ENCODE results near the gene EDA2R. TPM values are rescaled to one million over a fixed set of nuclear protein-coding genes. Genes with fewer than 3 reads are reported as not detected.

The EDA2R gene
- total RNA-seq, 1 experiment from 2014 or later: 11.9 TPM

DNA sequence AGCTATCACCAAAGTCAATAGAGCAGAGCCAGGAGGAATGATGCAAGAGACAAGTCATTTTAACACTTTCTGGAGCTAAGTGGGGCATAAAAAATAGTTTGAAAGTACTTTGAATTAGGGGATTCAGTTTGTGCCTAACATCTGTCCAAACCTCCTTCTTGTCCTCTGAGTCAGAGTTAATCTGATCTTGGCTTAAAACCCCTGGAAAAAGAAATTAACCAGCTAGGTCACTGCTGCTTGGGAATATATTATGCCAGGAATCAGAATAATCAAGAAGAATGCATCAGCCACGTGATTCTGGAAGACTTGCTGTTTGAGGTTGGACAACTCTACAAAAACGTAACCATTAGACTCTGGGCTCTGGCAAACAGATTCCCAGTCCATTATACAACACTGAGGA lies 45.3 kb upstream of the EDA2R start:
- Mint-ChIP-seq H3K9me3 (no peaks in the 10 kb centered on the region), H3K4me1 (peaks cover 10% of the 10 kb centered on the region)
- CTCF ChIA-PET: no interaction called here

DNA sequence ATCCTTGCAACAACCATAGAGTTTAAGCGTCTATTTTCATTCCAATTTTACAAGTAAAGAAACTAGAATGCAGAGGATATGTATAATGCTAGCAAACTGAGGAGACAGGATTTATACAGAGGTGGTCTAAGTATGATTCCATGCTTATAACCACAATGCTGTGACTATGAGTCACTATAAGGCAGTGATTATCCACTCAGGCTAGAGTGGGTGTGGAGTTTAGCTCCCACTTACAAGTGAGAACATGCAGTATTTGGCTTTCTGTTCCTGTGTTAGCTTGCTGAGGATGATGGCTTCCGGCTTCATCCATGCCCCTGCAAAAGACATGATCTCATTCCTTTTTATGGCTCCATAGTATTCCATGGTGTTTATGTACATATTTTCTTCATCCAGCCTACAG lies 41.6 kb upstream of the EDA2R start:
- Mint-ChIP-seq H3K4me3 (no peak overlapping the region), H3K27me3 (ENCODE audit: low read depth) (no peaks in the 10 kb centered on the region), H3K27ac (no peak overlapping the region), H3K36me3 (no peaks in the 10 kb centered on the region), H3K9me3 (no peaks in the 10 kb centered on the region), H3K4me1 (peaks cover 10% of the 10 kb centered on the region)
- ChIA-PET CTCF (no interaction called here), POLR2A (no interaction called here)
- no peak for TF ChIP-seq ZNF416 (CRISPR knock-in tag; IDR thresholded peaks at IDR 0.05)
- TF ChIP-seq, protein P1, sequence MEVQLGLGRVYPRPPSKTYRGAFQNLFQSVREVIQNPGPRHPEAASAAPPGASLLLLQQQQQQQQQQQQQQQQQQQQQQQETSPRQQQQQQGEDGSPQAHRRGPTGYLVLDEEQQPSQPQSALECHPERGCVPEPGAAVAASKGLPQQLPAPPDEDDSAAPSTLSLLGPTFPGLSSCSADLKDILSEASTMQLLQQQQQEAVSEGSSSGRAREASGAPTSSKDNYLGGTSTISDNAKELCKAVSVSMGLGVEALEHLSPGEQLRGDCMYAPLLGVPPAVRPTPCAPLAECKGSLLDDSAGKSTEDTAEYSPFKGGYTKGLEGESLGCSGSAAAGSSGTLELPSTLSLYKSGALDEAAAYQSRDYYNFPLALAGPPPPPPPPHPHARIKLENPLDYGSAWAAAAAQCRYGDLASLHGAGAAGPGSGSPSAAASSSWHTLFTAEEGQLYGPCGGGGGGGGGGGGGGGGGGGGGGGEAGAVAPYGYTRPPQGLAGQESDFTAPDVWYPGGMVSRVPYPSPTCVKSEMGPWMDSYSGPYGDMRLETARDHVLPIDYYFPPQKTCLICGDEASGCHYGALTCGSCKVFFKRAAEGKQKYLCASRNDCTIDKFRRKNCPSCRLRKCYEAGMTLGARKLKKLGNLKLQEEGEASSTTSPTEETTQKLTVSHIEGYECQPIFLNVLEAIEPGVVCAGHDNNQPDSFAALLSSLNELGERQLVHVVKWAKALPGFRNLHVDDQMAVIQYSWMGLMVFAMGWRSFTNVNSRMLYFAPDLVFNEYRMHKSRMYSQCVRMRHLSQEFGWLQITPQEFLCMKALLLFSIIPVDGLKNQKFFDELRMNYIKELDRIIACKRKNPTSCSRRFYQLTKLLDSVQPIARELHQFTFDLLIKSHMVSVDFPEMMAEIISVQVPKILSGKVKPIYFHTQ (CRISPR knock-in tag; IDR thresholded peaks at IDR 0.05): no peak
- TF ChIP-seq JUN (CRISPR knock-in tag; IDR thresholded peaks at IDR 0.05): no peak
- no peak for TF ChIP-seq ATF1 (CRISPR knock-in tag; IDR thresholded peaks at IDR 0.05)
- TF ChIP-seq RORB (CRISPR knock-in tag; IDR thresholded peaks at IDR 0.05): no peak
- TF ChIP-seq USF2 (CRISPR knock-in tag; IDR thresholded peaks at IDR 0.05): no peak
- TF ChIP-seq ZNF121 (CRISPR knock-in tag; IDR thresholded peaks at IDR 0.05): no peak
- TF ChIP-seq ETV6 (CRISPR knock-in tag; IDR thresholded peaks at IDR 0.05): no peak
- no peak for DNase-seq (ENCODE audit: low spot score)
- ATAC-seq: no peak

More for the DNA sequence above, 45.3 kb upstream of the EDA2R start:
- Mint-ChIP-seq H3K4me3 (no peak overlapping the region), H3K27me3 (ENCODE audit: low read depth) (no peaks in the 10 kb centered on the region), H3K36me3 (no peaks in the 10 kb centered on the region), H3K27ac (no peak overlapping the region)
- ATAC-seq: no peak
- TF ChIP-seq IRF1 (CRISPR knock-in tag; IDR thresholded peaks at IDR 0.05) (no peak), ZNF138 (CRISPR knock-in tag; conservative IDR thresholded peaks at IDR 0.05) (no peak), NR1H2 (CRISPR knock-in tag; IDR thresholded peaks at IDR 0.05) (no peak), ETV6 (CRISPR knock-in tag; IDR thresholded peaks at IDR 0.05) (no peak), ZNF232 (CRISPR knock-in tag; IDR thresholded peaks at IDR 0.05) (no peak), ZNF416 (CRISPR knock-in tag; IDR thresholded peaks at IDR 0.05) (no peak), TCF7 (CRISPR knock-in tag; IDR thresholded peaks at IDR 0.05; ENCODE audit: low read depth) (no peak), ZNF263 (CRISPR knock-in tag; IDR thresholded peaks at IDR 0.05; ENCODE audit: low read depth) (no peak), MXD4 (CRISPR knock-in tag; IDR thresholded peaks at IDR 0.05; ENCODE audit: borderline replicate concordance) (no peak), FOXK1 (CRISPR knock-in tag; IDR thresholded peaks at IDR 0.05) (no peak), NR2C2 (CRISPR knock-in tag; IDR thresholded peaks at IDR 0.05) (no peak), JAZF1 (CRISPR knock-in tag; IDR thresholded peaks at IDR 0.05) (no peak), MYBL2 (CRISPR knock-in tag; IDR thresholded peaks at IDR 0.05) (no peak), PRDM15 (CRISPR knock-in tag; IDR thresholded peaks at IDR 0.05) (no peak)
- TF ChIP-seq, protein P2, sequence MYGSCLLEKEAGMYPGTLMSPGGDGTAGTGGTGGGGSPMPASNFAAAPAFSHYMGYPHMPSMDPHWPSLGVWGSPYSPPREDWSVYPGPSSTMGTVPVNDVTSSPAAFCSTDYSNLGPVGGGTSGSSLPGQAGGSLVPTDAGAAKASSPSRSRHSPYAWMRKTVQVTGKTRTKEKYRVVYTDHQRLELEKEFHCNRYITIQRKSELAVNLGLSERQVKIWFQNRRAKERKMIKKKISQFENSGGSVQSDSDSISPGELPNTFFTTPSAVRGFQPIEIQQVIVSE (CRISPR knock-in tag; IDR thresholded peaks at IDR 0.05; ENCODE audit: borderline replicate concordance): no peak
- TF ChIP-seq, protein P3, sequence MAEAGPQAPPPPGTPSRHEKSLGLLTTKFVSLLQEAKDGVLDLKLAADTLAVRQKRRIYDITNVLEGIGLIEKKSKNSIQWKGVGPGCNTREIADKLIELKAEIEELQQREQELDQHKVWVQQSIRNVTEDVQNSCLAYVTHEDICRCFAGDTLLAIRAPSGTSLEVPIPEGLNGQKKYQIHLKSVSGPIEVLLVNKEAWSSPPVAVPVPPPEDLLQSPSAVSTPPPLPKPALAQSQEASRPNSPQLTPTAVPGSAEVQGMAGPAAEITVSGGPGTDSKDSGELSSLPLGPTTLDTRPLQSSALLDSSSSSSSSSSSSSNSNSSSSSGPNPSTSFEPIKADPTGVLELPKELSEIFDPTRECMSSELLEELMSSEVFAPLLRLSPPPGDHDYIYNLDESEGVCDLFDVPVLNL (CRISPR knock-in tag; IDR thresholded peaks at IDR 0.05; ENCODE audit: borderline replicate concordance, low read depth): no peak
- TF ChIP-seq, protein P4, sequence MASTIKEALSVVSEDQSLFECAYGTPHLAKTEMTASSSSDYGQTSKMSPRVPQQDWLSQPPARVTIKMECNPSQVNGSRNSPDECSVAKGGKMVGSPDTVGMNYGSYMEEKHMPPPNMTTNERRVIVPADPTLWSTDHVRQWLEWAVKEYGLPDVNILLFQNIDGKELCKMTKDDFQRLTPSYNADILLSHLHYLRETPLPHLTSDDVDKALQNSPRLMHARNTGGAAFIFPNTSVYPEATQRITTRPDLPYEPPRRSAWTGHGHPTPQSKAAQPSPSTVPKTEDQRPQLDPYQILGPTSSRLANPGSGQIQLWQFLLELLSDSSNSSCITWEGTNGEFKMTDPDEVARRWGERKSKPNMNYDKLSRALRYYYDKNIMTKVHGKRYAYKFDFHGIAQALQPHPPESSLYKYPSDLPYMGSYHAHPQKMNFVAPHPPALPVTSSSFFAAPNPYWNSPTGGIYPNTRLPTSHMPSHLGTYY (CRISPR knock-in tag; IDR thresholded peaks at IDR 0.05): no peak
- DNase-seq (ENCODE audit: low spot score): no peak
- POLR2A ChIA-PET: no interaction called here
